Measurements from ENCODE around the gene TBC1D21.

Gene TBC1D21

DNA sequence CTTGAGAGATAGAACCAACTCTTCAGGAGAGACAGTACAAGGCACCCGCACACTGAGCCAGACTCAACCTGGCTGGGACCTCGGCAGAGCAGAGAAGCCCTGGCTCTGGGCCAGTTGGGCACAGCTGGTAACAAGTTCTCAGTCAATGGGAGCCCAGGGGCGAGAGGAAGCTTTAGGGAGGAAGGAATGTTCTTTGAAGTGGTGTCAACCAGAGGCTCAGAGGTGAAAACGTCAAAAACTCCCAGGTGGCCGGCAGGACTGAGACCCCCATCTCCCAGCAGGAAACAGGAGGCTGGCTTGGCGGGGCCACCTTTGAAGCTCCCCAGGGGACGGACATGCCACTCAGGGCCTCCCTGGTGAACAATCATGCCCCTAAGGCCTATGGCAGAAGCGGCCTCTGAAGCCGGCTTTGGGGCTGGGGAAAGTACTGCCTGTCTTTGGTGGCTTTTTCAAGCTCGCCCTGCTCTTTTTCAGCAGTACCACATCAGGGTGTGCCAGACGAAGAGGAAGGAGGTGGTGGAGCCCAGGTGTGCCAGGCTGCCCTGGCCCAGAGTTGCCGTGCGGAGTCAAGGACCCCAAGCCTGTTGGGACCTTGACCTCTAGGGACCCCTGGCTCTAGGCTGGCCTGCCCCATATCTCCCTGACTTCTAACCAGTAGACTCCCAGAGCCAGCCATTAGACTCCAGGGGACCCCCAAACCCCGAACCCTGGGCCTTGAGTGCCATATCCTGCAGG, 16.7 kb upstream of the TBC1D21 start:
- Histone ChIP-seq H3K4me3 (ENCODE audit: low read length, poor library complexity, severe bottlenecking) (no peak overlapping the region), H3K27me3 (ENCODE audit: insufficient read depth, low read length, poor library complexity, severe bottlenecking) (no peaks in the 10 kb centered on the region), H3K9me2 (replicated peaks; ENCODE audit: low read depth, low read length) (no peaks in the 10 kb centered on the region), H3K9me3 (ENCODE audit: insufficient read depth, low read depth, low read length) (no peaks in the 10 kb centered on the region), H3K4me1 (ENCODE audit: insufficient read depth, low read length, poor library complexity, severe bottlenecking) (no peaks in the 10 kb centered on the region), H3K79me2 (ENCODE audit: insufficient read depth, low read length) (no peaks in the 10 kb centered on the region), H3K4me2 (ENCODE audit: low read depth, low read length, poor library complexity, severe bottlenecking) (no peak overlapping the region), H3K36me3 (ENCODE audit: insufficient read depth, low read length) (no peaks in the 10 kb centered on the region), H2AFZ (ENCODE audit: low read length) (no peak overlapping the region), H3K9ac (ENCODE audit: low read depth, low read length, poor library complexity, severe bottlenecking) (no peak overlapping the region), H4K20me1 (ENCODE audit: insufficient read depth, low read length, poor library complexity, severe bottlenecking) (no peaks in the 10 kb centered on the region), H3F3A (ENCODE audit: low read depth) (no peaks in the 10 kb centered on the region)
- TF ChIP-seq, protein P1, sequence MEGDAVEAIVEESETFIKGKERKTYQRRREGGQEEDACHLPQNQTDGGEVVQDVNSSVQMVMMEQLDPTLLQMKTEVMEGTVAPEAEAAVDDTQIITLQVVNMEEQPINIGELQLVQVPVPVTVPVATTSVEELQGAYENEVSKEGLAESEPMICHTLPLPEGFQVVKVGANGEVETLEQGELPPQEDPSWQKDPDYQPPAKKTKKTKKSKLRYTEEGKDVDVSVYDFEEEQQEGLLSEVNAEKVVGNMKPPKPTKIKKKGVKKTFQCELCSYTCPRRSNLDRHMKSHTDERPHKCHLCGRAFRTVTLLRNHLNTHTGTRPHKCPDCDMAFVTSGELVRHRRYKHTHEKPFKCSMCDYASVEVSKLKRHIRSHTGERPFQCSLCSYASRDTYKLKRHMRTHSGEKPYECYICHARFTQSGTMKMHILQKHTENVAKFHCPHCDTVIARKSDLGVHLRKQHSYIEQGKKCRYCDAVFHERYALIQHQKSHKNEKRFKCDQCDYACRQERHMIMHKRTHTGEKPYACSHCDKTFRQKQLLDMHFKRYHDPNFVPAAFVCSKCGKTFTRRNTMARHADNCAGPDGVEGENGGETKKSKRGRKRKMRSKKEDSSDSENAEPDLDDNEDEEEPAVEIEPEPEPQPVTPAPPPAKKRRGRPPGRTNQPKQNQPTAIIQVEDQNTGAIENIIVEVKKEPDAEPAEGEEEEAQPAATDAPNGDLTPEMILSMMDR (conservative IDR thresholded peaks at IDR 0.05; ENCODE audit: low read length), result no peak
- no peak for TF ChIP-seq EZH2phosphoT487 (IDR thresholded peaks at IDR 0.05; ENCODE audit: borderline replicate concordance)

DNA sequence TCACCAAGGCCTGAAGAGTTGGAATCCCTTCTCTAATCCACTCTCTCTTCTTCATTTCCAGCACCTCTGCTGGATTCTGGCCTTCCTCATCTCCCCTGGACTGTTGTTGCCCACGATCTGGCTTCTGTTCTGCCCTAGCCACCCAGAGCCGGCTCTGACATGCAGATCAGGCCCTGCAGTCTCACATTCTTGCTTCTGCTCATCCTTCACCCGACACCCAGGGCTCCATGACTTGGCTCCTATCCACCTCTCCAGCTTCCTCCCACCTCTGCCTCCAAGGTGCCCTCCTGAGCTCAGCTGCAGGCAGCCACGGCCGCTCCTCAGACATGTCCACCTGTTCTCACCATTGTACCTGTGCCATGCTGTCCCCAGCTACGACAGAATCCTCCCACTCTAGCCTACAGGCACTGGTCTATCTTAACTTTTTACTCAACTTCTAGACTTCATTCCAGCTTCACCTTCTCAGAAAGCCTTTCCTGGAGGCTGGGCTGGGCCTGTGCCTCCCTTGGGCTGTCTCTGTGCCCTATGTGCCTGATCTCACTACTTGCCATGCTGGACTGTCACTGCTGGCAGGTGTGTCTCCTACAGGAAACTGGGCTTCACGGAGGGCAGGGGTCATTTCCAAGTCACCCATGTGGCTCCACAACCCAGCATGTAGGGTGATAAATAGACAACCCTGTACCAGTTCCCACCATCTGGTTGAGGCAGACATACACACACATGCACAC, 16.0 kb upstream of the TBC1D21 start:
- no peaks in the 10 kb centered on the region for H3K36me3 ChIP-seq (ENCODE audit: insufficient read depth, low read length)
- H3K9ac ChIP-seq (ENCODE audit: low read depth, low read length, poor library complexity, severe bottlenecking), result no peak overlapping the region
- no peaks in the 10 kb centered on the region for H3K9me3 ChIP-seq (ENCODE audit: insufficient read depth, low read depth, low read length)
- H3K4me1 ChIP-seq (ENCODE audit: insufficient read depth, low read length, poor library complexity, severe bottlenecking), result no peaks in the 10 kb centered on the region
- H2AFZ ChIP-seq (ENCODE audit: low read length), result no peak overlapping the region
- TF ChIP-seq, protein P1 (conservative IDR thresholded peaks at IDR 0.05; ENCODE audit: low read length), result no peak
- no peak for TF ChIP-seq EZH2phosphoT487 (IDR thresholded peaks at IDR 0.05; ENCODE audit: borderline replicate concordance)
- no peak overlapping the region for H3K4me3 ChIP-seq (ENCODE audit: low read length, poor library complexity, severe bottlenecking)
- H4K20me1 ChIP-seq (ENCODE audit: insufficient read depth, low read length, poor library complexity, severe bottlenecking), result no peaks in the 10 kb centered on the region
- no peaks in the 10 kb centered on the region for H3F3A ChIP-seq (ENCODE audit: low read depth)
- H3K9me2 ChIP-seq (replicated peaks; ENCODE audit: low read depth, low read length), result no peaks in the 10 kb centered on the region
- H3K79me2 ChIP-seq (ENCODE audit: insufficient read depth, low read length), result no peaks in the 10 kb centered on the region
- no peaks in the 10 kb centered on the region for H3K27me3 ChIP-seq (ENCODE audit: insufficient read depth, low read length, poor library complexity, severe bottlenecking)
- H3K4me2 ChIP-seq (ENCODE audit: low read depth, low read length, poor library complexity, severe bottlenecking), result no peak overlapping the region

DNA sequence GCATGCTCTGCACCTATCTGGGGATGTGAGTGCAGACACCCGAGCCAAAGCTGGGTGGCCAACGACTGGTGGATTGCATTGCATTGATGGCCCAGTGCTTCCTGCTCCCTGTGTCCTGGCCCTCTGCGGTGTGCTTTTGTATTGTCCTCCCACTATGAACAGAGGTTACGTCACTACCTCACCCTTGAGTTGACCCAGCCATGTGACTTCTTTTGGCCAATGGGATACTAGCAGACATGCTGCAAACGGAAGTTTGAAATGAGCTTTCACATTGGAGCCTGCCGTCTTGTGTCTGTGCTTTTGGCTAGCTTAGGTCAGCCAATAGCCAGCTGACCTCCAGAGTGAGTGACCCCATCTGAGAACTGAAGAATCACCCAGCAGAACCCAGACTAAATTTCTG, 15.3 kb upstream of the TBC1D21 start:
- H3K36me3 ChIP-seq (ENCODE audit: insufficient read depth, low read length), result no peaks in the 10 kb centered on the region
- H3K79me2 ChIP-seq (ENCODE audit: insufficient read depth, low read length), result no peaks in the 10 kb centered on the region
- H3K9me3 ChIP-seq (ENCODE audit: insufficient read depth, low read depth, low read length), result no peaks in the 10 kb centered on the region
- H3K4me1 ChIP-seq (ENCODE audit: insufficient read depth, low read length, poor library complexity, severe bottlenecking), result no peaks in the 10 kb centered on the region
- H3K4me3 ChIP-seq (ENCODE audit: low read length, poor library complexity, severe bottlenecking), result no peak overlapping the region
- no peaks in the 10 kb centered on the region for H3F3A ChIP-seq (ENCODE audit: low read depth)
- H4K20me1 ChIP-seq (ENCODE audit: insufficient read depth, low read length, poor library complexity, severe bottlenecking), result no peaks in the 10 kb centered on the region
- H3K4me2 ChIP-seq (ENCODE audit: low read depth, low read length, poor library complexity, severe bottlenecking), result no peak overlapping the region
- no peaks in the 10 kb centered on the region for H3K9me2 ChIP-seq (replicated peaks; ENCODE audit: low read depth, low read length)
- TF ChIP-seq, protein P1 (conservative IDR thresholded peaks at IDR 0.05; ENCODE audit: low read length), result no peak
- TF ChIP-seq EZH2phosphoT487 (IDR thresholded peaks at IDR 0.05; ENCODE audit: borderline replicate concordance), result no peak
- no peak overlapping the region for H3K9ac ChIP-seq (ENCODE audit: low read depth, low read length, poor library complexity, severe bottlenecking)
- no peak overlapping the region for H2AFZ ChIP-seq (ENCODE audit: low read length)
- H3K27me3 ChIP-seq (ENCODE audit: insufficient read depth, low read length, poor library complexity, severe bottlenecking), result no peaks in the 10 kb centered on the region
